Measurements from ENCODE around the gene C1orf53.

- TF ChIP-seq, protein P1, sequence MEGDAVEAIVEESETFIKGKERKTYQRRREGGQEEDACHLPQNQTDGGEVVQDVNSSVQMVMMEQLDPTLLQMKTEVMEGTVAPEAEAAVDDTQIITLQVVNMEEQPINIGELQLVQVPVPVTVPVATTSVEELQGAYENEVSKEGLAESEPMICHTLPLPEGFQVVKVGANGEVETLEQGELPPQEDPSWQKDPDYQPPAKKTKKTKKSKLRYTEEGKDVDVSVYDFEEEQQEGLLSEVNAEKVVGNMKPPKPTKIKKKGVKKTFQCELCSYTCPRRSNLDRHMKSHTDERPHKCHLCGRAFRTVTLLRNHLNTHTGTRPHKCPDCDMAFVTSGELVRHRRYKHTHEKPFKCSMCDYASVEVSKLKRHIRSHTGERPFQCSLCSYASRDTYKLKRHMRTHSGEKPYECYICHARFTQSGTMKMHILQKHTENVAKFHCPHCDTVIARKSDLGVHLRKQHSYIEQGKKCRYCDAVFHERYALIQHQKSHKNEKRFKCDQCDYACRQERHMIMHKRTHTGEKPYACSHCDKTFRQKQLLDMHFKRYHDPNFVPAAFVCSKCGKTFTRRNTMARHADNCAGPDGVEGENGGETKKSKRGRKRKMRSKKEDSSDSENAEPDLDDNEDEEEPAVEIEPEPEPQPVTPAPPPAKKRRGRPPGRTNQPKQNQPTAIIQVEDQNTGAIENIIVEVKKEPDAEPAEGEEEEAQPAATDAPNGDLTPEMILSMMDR (IDR thresholded peaks at IDR 0.05; ENCODE audit: control extremely low read depth in 1 of 3, insufficient read depth in 1 of 3, low read depth in 1 of 3, low read length in 3 of 3) = no peak
- TF ChIP-seq POLR2AphosphoS5 (IDR thresholded peaks at IDR 0.05; ENCODE audit: low read depth, low read length) (no peak), EGR1 (IDR thresholded peaks at IDR 0.05; ENCODE audit: borderline replicate concordance, low read depth, low read length) (no peak)
Measured at GRCh38 chr1:197917805-197918651, 15.6 kb downstream of the C1orf53 start.
